HG03520 (cell line): ENCODE results near the gene CHRNB4.
"Not testable (repeated sequence)": the region's sequence is repeated elsewhere in the genome, so short reads cannot be mapped to it uniquely, and the experiment has no call there.

Experiments used
- ATAC-seq: cut with Tn5 transposase; IDR thresholded peaks from one replicate; pipeline ENCODE4 v1.9.1; 2021; ENCODE audit warnings: mild to moderate bottlenecking, moderate library complexity; ENCODE audit not compliant: unreplicated experiment

Gene CHRNB4

DNA sequence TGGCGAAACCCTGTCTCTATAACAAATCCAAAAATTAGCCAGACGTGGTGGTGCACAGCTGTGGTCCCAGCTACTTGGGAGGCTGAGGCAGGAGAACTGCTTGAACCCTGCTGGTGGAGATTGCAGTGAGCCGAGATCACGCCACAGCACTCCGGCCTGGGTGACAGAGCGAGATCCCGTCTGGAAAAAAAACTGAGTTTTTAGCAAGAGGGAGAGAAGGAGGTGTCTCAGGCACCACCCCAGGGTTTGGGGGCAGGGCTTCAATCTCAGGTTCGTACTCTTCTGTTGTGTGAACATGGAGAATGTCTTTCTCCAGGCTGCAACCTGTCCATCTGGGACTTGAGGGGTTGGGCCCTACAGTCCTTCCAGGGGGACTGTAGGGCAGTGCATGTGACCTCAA, 22.9 kb downstream of the CHRNB4 start:
- ATAC-seq: no peak

DNA sequence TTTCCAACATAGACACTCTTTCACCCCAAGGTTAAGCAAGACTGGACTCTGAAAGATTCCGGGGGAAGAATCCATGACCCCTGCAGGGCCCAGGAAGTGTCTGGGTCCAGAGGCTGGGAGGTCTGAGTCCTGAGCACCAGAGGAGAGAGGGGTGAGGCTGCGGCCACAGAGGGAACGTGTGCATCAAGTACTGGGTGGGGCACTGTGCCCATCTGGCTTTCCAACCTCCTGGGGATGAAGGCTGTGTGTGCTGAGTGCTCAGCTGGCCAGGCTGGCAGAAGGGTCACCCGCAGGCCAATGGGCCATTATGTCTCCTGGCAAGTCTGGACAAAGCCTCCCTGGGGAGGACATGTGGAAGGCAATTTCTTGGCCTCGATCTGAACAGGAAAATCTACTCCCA, 23.5 kb downstream of the CHRNB4 start:
- no peak for ATAC-seq

DNA sequence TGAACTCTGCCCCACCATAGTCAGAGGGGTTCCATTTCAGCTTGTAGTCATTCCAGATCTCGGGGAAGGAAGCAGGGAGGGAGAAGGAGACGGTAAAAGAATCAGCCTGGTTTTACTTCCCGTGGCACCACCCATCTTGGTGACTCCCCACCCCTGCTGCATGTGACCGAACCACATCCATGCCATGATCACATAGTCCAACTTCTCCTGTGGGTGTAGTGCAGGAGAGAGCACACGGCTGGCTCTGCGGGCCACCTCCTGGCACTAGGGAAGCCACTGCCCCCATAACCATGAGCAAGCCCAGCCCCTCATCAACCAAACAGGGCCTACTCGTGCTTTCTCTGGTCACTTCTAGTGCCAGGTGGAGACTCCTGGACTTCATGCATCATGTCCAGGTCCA, 23.9 kb downstream of the CHRNB4 start:
- ATAC-seq: no peak

DNA sequence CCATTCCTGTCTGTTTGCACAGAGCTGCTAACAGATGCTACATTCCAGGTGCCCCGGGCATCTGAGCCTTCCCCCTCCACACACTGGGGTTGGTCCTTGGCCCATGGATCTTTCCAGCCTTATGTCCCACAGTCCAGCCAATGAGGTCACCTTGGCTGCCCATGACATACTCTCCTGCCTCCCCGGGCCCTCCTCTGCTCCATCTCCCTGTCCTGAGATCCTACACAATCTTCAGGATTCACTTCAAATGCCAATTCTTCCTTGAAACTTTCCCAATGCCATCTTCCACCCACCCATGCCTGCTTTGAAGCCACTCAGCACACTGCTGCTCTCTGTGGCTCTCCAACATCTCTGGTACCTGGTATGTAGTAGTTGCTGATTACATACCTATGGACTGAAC, 24.5 kb downstream of the CHRNB4 start:
- ATAC-seq: no peak

DNA sequence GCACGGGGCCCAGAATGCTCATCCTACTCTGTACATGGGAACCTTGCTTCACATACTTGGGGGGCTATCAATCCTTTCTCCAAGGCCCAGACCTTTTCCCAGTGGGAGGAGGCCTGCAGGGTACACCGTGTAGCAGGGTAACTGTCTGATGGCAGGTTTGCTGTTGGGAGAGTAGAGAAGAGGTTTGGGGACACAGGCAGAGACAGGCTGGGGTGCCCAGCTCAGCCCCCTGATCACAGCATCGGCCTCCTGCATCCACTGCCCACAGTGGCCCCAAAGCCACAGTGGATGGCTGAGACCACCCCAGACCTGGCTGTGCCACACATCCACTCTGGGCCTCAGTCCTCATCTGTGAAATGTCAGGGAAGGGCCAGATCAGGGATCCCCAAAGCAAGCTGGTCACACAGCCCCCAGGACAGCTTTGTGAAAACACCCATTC, 25.8 kb downstream of the CHRNB4 start:
- ATAC-seq: no peak

DNA sequence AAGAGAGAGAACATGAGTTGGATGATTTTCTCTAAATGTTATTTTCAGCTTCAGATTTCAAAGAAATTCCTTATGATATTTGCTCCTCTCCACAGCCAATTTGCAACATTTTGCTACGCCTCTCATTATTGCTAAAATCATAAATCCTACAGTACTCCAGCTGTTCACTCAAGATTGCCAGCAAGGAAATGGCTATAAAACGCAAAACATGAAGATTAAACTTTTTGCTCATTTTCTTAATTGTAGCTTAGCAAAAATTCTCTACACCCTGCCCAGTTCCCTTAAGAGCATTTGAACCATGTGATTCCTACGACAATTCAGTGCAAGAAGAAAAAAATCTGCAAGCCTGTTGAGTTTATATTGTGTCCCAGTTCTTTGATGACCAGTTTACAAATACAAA, 27.0 kb downstream of the CHRNB4 start:
- no peak for ATAC-seq

DNA sequence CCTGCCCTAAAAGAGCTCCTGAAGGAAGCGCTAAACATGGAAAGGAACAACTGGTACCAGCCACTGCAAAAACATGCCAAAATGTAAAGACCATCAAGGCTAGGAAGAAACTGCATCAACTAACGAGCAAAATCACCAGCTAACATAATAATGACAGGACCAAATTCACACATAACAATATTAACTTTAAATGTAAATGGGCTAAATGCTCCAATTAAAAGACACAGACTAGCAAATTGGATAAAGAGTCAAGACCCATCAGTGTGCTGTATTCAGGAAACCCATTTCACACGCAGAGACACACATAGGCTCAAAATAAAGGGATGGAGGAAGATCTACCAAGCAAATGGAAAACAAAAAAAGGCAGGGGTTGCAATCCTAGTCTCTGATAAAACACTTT, 31.5 kb downstream of the CHRNB4 start:
- ATAC-seq: not testable (repeated sequence)

DNA sequence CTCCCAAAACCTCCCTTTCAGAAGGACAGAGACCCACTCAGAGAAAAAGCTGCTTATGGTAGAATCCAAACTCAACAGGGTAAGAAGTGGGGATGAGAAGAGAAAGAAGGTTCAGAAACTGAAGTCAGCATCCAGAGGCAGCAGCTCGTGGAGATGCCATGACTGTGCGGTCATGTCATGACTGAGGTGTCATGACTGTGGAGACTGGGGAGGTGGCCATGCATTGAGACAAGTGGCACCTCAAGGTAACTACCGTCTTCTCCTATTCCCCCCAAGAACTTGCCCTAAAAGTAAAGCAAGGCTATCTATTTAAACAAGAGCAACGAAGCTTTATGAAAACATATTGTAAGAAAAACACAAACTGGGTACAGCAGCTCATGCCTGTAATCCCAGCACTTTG, 35.3 kb downstream of the CHRNB4 start:
- no peak for ATAC-seq

DNA sequence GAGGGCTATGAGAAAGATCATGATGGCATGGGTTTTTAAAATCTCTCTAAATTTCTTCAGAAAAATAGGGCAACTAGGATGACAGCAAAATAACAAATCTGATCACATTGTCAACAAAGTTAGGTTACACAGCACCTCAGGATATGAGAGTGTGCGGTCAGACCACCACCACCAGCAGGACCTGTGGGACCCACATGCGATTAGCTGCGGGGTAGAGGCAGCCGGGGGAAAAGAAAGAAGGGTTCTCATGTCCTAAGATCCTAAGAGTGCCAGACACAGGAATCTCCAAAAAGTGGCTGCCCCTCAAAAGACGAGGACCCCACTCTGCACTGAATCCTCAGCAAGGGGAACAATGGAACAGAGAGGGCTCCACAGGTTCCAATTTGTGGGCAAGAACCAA, 35.8 kb downstream of the CHRNB4 start:
- ATAC-seq: no peak

DNA sequence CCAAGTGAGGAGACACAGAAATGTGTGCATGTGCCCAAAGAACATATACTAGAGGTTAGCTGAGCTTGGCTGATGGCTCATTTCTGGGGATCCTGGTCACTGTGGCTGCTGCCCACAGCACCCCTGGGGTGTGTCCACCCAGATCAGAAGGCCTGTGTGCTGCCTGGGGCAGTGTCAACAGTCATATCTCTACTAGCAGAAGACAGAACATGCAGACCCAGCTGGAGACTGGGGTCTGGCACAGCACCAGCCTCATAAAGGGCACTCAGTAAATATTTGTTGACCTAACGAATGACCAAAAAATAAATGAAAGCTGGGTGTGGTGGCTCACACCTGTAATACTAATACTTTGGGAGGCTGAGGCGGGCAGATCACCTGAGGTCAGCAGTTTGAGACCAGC, 36.6 kb downstream of the CHRNB4 start:
- ATAC-seq: no peak

DNA sequence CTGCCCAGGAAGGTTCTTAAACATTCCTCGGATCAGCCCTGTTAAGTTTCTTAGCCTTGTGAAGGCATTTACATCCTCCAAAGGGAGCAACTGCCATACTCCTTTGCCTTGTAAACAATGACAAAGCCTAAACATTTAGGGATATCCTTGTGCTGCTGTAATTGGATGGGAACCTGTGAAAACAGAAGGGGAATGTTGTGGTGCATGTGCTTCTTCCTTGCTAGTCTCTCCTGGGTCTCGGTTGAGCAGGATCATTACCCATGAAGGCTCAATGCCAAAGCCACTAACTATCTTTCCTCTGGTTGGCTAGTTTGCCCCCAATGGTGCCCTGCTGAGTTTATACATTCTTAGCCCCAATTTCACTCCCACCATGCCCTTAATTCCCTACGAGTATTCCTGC, 37.5 kb downstream of the CHRNB4 start:
- ATAC-seq: no peak

DNA sequence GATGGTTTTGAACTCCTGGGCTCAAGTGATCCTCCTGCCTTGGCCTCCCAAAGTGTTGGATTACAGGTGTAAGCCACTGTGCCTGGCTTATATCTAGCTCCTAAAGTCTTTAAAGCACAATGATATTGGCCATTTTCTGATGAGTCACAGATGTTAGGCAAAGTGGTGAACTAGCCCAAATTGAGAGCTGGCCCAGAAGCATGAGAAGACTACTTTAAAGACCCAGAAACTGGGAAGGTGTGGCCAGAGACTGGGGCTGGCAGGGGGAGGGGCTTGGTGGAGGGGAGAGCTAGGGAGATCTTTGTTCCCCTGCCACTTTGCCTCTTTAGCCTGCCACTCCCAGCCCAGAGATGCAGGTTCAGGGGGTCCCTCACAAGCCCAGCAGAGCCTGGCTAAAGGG, 41.8 kb downstream of the CHRNB4 start:
- no peak for ATAC-seq

DNA sequence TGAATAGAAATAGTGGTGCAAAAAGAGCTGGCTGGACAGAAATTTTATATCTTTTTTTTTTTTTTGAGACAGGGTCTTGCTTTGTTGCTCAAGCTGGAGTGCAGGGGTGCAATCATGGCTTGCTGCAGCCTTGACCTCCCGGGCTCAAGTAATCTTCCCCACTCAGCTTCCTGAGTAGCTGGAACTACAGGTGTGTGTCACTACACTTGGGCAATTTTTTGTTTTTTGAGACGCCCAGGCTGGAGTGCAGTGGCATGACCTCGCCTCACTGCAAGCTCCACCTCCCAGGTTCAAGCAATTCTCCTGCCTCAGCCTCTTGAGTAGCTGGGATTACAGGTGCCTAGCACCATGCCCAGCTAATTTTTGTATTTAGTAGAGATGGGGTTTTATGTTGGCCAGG, 42.7 kb downstream of the CHRNB4 start:
- ATAC-seq: no peak

DNA sequence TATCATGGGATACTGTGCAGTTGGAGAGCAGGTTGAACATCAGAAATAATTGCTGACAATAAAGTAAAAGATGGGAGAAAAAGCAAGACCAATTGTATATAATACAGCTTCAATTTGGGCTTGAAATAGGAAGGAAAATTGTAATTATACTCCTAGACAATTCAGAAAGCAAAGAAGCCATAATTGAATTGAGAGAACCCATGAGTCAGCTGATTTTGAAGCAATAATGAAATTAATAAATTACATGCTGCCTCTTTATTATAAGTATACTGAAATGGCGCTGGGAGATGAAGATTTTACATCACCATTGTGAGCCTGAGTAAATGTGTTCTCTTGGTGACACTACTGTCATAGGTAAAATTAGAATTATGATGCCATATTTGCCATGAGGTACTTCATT, 43.4 kb downstream of the CHRNB4 start:
- ATAC-seq: no peak

DNA sequence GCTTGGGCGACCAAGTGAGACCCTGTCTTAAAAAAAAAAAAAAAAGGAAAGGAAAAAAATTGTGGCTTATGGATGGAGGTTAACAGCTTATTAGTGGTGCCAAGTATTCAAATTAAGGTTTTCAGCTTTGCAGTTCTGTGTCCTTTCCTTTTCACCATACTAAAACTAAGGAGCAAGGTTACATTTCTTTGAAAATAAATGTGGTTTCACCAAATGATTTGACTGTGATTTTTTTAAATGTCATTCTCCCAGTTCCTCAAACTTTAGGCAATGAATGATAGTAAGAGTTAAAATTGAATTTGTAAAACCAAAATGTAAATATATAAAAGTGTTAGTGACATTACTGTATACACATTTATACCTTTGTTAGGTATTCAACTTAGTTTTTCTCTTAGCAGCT, 66.1 kb downstream of the CHRNB4 start:
- ATAC-seq: no peak
